CD4-positive, alpha-beta memory T cell (primary cell): Measurements from ENCODE around the gene HRG. TPM values are rescaled to one million over a fixed set of nuclear protein-coding genes. Genes with fewer than 3 reads are reported as not detected.
"Not testable (repeated sequence)": the region's sequence is repeated elsewhere in the genome, so short reads cannot be mapped to it uniquely, and the experiment has no call there.

Experiments used
- CTCF ChIA-PET: fragments of 350-600 bp; sonication (Branson Sonifier 250); formaldehyde crosslinking; loops from one replicate; lab custom pipeline; 2021; ENCODE audit warnings: inconsistent platforms; ENCODE audit not compliant: partially characterized antibody; lab: Charles Lee
- POLR2A ChIA-PET: fragments of 350-600 bp; sonication (Branson Sonifier 250); formaldehyde crosslinking; loops from one replicate; lab custom pipeline; 2021; ENCODE audit not compliant: partially characterized antibody; lab: Charles Lee
- DNase-seq, 5 donors: peaks; one replicate each; pipeline versions ENCODE4 v3.0.0 to v3.0.0-alpha.2; 2020 to 2022; ENCODE audit warnings: mixed read lengths in 1 of 5
- H3K27ac ChIP-seq: one replicate; pipeline ENCODE4 v1.7.0; 2013; ENCODE audit warnings: low read depth, low read length
- H3K27me3 ChIP-seq: 2 replicates; pipeline ENCODE4 v1.7.0; 2013; ENCODE audit warnings: mild to moderate bottlenecking, low read length, moderate library complexity; ENCODE audit not compliant: insufficient read depth
- H3K36me3 ChIP-seq: 2 replicates; pipeline ENCODE4 v1.7.0; 2013; ENCODE audit warnings: mild to moderate bottlenecking, low read length, moderate library complexity; ENCODE audit not compliant: insufficient read depth
- H3K4me1 ChIP-seq: 2 replicates; pipeline ENCODE4 v1.7.0; 2013; ENCODE audit warnings: mild to moderate bottlenecking, low read length, moderate library complexity; ENCODE audit not compliant: insufficient read depth
- H3K4me3 ChIP-seq, 2 donors: one replicate each; pipeline ENCODE4 v1.7.0; 2013; ENCODE audit warnings: low read length in 2 of 2, mild to moderate bottlenecking in 1 of 2
- H3K9me3 ChIP-seq, 2 donors: one replicate each; pipeline ENCODE4 v1.7.0; 2013; ENCODE audit warnings: low read length in 2 of 2, control low read depth in 1 of 2; ENCODE audit not compliant: control insufficient read depth in 1 of 2
- H3K27ac Mint-ChIP-seq, 7 donors: one replicate each; pipeline ENCODE4 v1.8.0; 2020 to 2021; ENCODE audit warnings: mixed read lengths in 7 of 7, mild to moderate bottlenecking in 6 of 7, inconsistent platforms in 3 of 7, moderate library complexity in 3 of 7
- H3K27me3 Mint-ChIP-seq, 2 donors: one replicate each; pipeline ENCODE4 v1.8.0; 2020 to 2021; ENCODE audit warnings: mixed read lengths in 2 of 2
- H3K36me3 Mint-ChIP-seq, 2 donors: one replicate each; pipeline ENCODE4 v1.8.0; 2020 to 2021; ENCODE audit warnings: mixed read lengths in 2 of 2, inconsistent platforms in 1 of 2, mild to moderate bottlenecking in 1 of 2
- H3K4me1 Mint-ChIP-seq, 4 donors: one replicate each; pipeline ENCODE4 v1.8.0; 2020 to 2021; ENCODE audit warnings: mixed read lengths in 4 of 4, mild to moderate bottlenecking in 1 of 4
- H3K4me3 Mint-ChIP-seq, 8 donors: one replicate each; pipeline ENCODE4 v1.8.0; 2020 to 2021; ENCODE audit warnings: mixed read lengths in 8 of 8, mild to moderate bottlenecking in 7 of 8, moderate library complexity in 6 of 8, inconsistent platforms in 3 of 8
- H3K9me3 Mint-ChIP-seq, 8 donors: one replicate each; pipeline ENCODE4 v1.8.0; 2020 to 2021; ENCODE audit warnings: mixed read lengths in 8 of 8, mild to moderate bottlenecking in 5 of 8, inconsistent platforms in 3 of 8, moderate library complexity in 1 of 8
- intact Hi-C: fragments of 100-400 bp; cut with micrococcal nuclease; formaldehyde crosslinking; loops from one replicate; pipeline ENCODE4 v1.15.1; 2023
- polyA plus RNA-seq, 2 donors: library from polyadenylated mRNA; unstranded; fragments of 300-500 nt; fragmentation: Illumina TruSeq; gene quantifications; one replicate each; pipeline ENCODE4 v1.2.3, GENCODE V29; 2021
- total RNA-seq, 2 experiments: library from RNA; stranded (reverse); gene quantifications; one replicate each; pipeline ENCODE4 v1.2.3, GENCODE V29; 2021

HRG gene
- total and polyA plus RNA-seq, 4 experiments from 2014 or later = not detected

DNA sequence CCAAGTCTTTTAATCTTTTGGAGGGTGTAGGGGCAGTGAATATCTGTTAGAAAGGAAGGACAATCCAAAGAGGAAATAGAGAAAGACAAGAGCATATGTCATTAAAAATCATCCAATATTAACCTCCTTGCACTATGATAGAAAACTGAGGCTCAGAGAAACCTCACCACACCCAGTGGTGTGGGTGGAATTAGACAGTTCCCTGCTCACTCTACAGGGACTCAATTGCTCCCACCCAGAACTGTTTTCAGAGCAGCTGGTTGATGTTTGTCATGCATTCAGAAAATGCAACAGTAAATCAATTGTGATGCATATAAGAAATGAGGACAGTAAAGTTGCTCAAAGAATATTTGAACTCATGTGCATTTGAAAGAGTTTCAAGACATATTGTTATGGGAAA, 36.6 kb downstream of the HRG start:
- H3K27me3 ChIP-seq, intact Hi-C loops, H3K27ac Mint-ChIP-seq, H3K4me1 Mint-ChIP-seq, H3K36me3 Mint-ChIP-seq, H3K4me3 Mint-ChIP-seq, H3K27ac ChIP-seq, H3K36me3 ChIP-seq, CTCF ChIA-PET, H3K4me3 ChIP-seq, H3K4me1 ChIP-seq, DNase-seq, H3K9me3 Mint-ChIP-seq, POLR2A ChIA-PET, H3K9me3 ChIP-seq: not testable (repeated sequence)
- H3K27me3 Mint-ChIP-seq = peaks cover 7 to 15% of the 10 kb centered on the region in 2 donors

DNA sequence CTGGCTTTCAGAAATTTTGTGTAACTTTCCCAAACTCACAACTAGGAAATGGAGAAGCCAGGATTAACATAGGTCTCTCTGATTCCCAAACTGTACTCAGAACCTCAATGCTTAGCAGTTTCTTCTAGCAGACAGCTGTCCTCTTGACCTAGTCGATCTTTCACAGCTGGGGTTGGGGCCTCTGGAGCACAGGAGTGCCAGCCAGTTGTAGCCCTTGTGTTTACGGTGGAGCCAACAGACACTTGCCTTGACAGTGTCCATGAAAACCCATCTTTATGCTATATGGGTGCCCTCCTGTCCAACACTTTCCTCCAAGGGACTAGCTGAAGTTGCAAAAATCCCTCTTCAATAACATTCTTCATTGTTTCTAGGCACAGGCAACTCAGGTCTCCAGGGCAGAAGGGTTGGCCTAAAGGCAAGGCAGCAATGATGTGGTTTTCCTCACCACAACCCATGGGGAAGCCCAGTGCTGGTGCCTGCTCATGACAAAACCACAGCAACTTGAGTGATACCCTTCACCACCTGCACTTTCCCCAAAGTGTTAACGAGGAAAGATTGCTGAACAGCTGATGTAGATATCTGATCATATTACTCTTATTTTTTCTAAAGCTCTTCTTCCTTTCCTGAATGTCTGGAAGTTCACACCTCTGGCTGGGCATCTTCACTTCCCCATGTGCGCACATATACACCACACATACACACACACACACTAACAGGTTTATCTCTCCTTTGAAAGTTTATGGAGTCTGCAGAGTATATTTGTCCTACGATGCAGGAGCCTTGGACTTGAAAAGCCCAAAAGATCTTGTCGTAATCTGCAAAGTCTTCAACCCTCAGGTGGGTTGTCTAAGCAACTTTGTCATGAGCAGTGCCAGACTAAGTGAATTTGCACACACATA, 40.3 kb downstream of the HRG start:
- intact Hi-C loops = no loop called here

DNA sequence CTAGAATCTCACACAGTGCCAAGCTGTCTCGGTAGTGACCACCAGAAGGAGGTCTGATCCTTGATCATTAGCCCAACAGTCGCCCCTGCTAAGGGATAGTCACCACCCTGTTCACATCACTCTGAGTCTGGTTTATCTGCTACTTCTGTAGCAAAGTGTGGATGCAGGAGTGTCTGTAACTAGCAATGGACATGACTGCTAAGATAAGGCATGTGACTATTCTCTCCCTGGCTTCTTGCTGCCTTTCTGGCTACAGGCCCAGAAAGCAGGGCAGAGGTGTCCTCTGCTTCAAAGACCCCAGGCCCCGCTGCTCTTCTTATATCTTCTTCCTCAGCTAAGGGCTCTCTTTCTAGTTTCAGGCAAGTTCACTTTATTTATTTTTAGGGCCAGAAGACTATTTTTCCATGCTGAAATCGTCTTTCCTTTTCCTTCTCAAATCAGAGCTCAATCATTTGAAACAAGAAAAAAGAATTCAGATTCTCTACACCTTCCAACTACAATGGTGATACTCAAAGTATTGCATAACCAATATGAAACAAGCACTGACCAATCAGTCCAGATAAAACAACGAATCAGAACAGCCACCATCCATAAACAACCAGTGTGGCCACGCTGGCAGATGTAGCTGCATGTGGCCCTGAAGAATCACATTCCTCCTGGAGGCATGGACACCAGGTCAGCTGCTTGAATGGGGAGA, 43.3 kb downstream of the HRG start:
- Mint-ChIP-seq H3K9me3 (peaks cover 0 to 3% (median 0%) of the 10 kb centered on the region in 8 donors), H3K4me3 (no peak overlapping the region), H3K4me1 (peaks cover 7 to 9% (median 9%) of the 10 kb centered on the region in 4 donors), H3K27me3 (peaks cover 17 to 25% of the 10 kb centered on the region in 2 donors), H3K36me3 (no peaks in the 10 kb centered on the region), H3K27ac (no peak overlapping the region)
- no peaks in the 10 kb centered on the region for H3K9me3 ChIP-seq
- DNase-seq = no peak
- peaks cover 8% of the 10 kb centered on the region for H3K4me1 ChIP-seq
- no peak overlapping the region for H3K27ac ChIP-seq
- H3K36me3 ChIP-seq = no peaks in the 10 kb centered on the region
- CTCF ChIA-PET = no interaction called here
- intact Hi-C loops = no loop called here
- POLR2A ChIA-PET = no interaction called here
- H3K4me3 ChIP-seq = no peak overlapping the region
- H3K27me3 ChIP-seq = no peaks in the 10 kb centered on the region

More for the DNA sequence above, 40.3 kb downstream of the HRG start:
- Mint-ChIP-seq H3K4me3 (no peak overlapping the region), H3K27ac (peak overlapping the region in 1 of 7 donors; percentile 23), H3K9me3 (peaks cover 0 to 3% (median 0%) of the 10 kb centered on the region in 8 donors), H3K27me3 (peaks cover 18 to 21% of the 10 kb centered on the region in 2 donors), H3K36me3 (no peaks in the 10 kb centered on the region), H3K4me1 (peaks cover 7 to 9% (median 9%) of the 10 kb centered on the region in 4 donors)
- Histone ChIP-seq H3K4me1 (peaks cover 8% of the 10 kb centered on the region), H3K4me3 (no peak overlapping the region), H3K27ac (no peak overlapping the region), H3K9me3 (no peaks in the 10 kb centered on the region), H3K36me3 (no peaks in the 10 kb centered on the region), H3K27me3 (no peaks in the 10 kb centered on the region)
- ChIA-PET POLR2A (no interaction called here), CTCF (interaction anchor here (1.0 kb wide), 1 partner anchor 12 kb away, joined by 3 read pairs; no protein-coding TSS in a partner anchor)
- peak; percentile 12 to 55 (median 20) for DNase-seq

- CTCF ChIA-PET, H3K36me3 ChIP-seq, H3K9me3 Mint-ChIP-seq, H3K36me3 Mint-ChIP-seq, H3K4me3 Mint-ChIP-seq, H3K9me3 ChIP-seq, H3K4me3 ChIP-seq, intact Hi-C loops, H3K27ac Mint-ChIP-seq, H3K4me1 Mint-ChIP-seq, POLR2A ChIA-PET, H3K4me1 ChIP-seq, DNase-seq, H3K27ac ChIP-seq, H3K27me3 ChIP-seq: not testable (repeated sequence)
- H3K27me3 Mint-ChIP-seq = peaks cover 15 to 27% of the 10 kb centered on the region in 2 donors
These were observed 44.9 kb downstream of the HRG start for GRCh38 chr3:186710694-186711093.

- ChIA-PET CTCF (no interaction called here), POLR2A (no interaction called here)
- no peak overlapping the region for H3K27ac ChIP-seq
- H3K27me3 Mint-ChIP-seq = peaks cover 0 to 19% of the 10 kb centered on the region in 2 donors
- no peaks in the 10 kb centered on the region for H3K9me3 ChIP-seq
- H3K36me3 ChIP-seq = no peaks in the 10 kb centered on the region
- no peak overlapping the region for H3K4me3 Mint-ChIP-seq
- no peak overlapping the region for H3K4me3 ChIP-seq
- H3K27ac Mint-ChIP-seq = no peak overlapping the region
- intact Hi-C loops = no loop called here
- no peak for DNase-seq
- H3K4me1 ChIP-seq = no peaks in the 10 kb centered on the region
- H3K9me3 Mint-ChIP-seq = peaks cover 0 to 3% (median 0%) of the 10 kb centered on the region in 8 donors
- H3K4me1 Mint-ChIP-seq = no peaks in the 10 kb centered on the region
- H3K36me3 Mint-ChIP-seq = no peaks in the 10 kb centered on the region
- H3K27me3 ChIP-seq = no peaks in the 10 kb centered on the region
These were observed 47.7 kb downstream of the HRG start for GRCh38 chr3:186713499-186713898.

DNA sequence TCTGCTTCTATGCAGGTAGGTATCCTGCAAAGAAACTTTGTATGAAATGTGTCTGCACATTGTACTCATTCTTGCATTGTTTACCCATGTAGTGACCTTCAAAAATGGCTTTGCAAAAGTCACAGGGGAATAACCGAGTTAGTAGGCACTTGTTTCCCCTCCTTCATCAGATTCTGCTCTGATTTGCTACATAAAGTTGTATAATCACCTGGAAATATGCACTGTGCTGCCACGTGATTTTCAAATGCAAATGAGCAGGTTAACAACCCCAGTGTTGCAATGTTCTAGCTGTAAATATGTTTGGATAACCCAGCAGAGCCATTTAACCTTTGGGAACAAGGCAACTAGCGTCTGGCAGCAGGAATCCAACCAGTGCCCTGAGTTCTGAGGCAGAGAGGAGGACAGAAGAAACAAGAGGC, 51.2 kb downstream of the HRG start, which contains the start of gene KNG1:
TSS of gene KNG1 (plus strand) at position 321 of the 419 bp plus-strand sequence. CDS start 184 bp downstream, outside the sequence.
- no peaks in the 10 kb centered on the region for H3K27me3 ChIP-seq
- H3K36me3 Mint-ChIP-seq = no peaks in the 10 kb centered on the region
- H3K27ac ChIP-seq = no peak within 1 kb of the TSS
- POLR2A ChIA-PET = no interaction called here
- H3K27me3 Mint-ChIP-seq = peaks cover 0 to 7% of the 10 kb centered on the region in 2 donors
- H3K9me3 ChIP-seq = no peaks in the 10 kb centered on the region
- no peaks in the 10 kb centered on the region for H3K4me1 Mint-ChIP-seq
- intact Hi-C loops = no loop called here
- no peak within 1 kb of the TSS for H3K4me3 ChIP-seq
- CTCF ChIA-PET = no interaction called here
- no peak within 1 kb of the TSS for H3K27ac Mint-ChIP-seq
- no peak within 1 kb of the TSS for H3K4me3 Mint-ChIP-seq
- H3K4me1 ChIP-seq = no peaks in the 10 kb centered on the region
- no peaks in the 10 kb centered on the region for H3K36me3 ChIP-seq
- DNase-seq = no peak
- peaks cover 0 to 2% (median 0%) of the 10 kb centered on the region in 8 donors for H3K9me3 Mint-ChIP-seq
